Panc1 (cell line): ENCODE results near the gene RAB15. TPM values are rescaled to one million over a fixed set of nuclear protein-coding genes. Genes with fewer than 3 reads are reported as not detected.

Experiments used
- ATAC-seq: fragments of 200-7000 bp; cut with Tn5 transposase; 2 replicates; pipeline ENCODE4 v1.9.1; 2020; ENCODE audit warnings: mild to moderate bottlenecking, moderate library complexity
- BruUV-seq: library from RNA; stranded (reverse); fragments of 400-500 nt; replicated peaks from 2 replicates; lab custom pipeline; 2021; lab: Mats Ljungman, UMichigan
- CTCF ChIA-PET: fragments of 300-600 bp; sonication (Branson Sonifier 250); formaldehyde crosslinking; loops from one replicate; lab custom pipeline; 2022; ENCODE audit warnings: antibody characterized with exemption; lab: Charles Lee
- POLR2A ChIA-PET: fragments of 300-600 bp; sonication (Branson Sonifier 250); formaldehyde crosslinking; loops from one replicate; lab custom pipeline; 2022; ENCODE audit warnings: antibody characterized with exemption; lab: Charles Lee
- DNase-seq: peaks from one replicate; pipeline ENCODE4 v3.0.0-alpha.2; 2010; ENCODE audit warnings: low read depth, low spot score
- H3K27ac ChIP-seq: 2 replicates; pipeline ENCODE4 v1.5.1; 2011; ENCODE audit warnings: mild to moderate bottlenecking, low read length, inconsistent platforms
- H3K27me3 ChIP-seq: fragments of 200-500 bp; sonication (Bioruptor generic); 2 replicates; pipeline ENCODE4 v1.6.0; 2014; ENCODE audit warnings: low read length, inconsistent platforms; ENCODE audit not compliant: control insufficient read depth, insufficient read depth
- H3K36me3 ChIP-seq: fragments of 200-500 bp; sonication (Bioruptor generic); 2 replicates; pipeline ENCODE4 v1.5.1; 2014; ENCODE audit warnings: inconsistent platforms, mild to moderate bottlenecking, low read length, moderate library complexity; ENCODE audit not compliant: control insufficient read depth, insufficient read depth
- H3K4me1 ChIP-seq: 2 replicates; pipeline ENCODE4 v1.5.1; 2011; ENCODE audit warnings: inconsistent platforms, mild to moderate bottlenecking, low read length, moderate library complexity; ENCODE audit not compliant: control insufficient read depth, insufficient read depth
- H3K4me3 ChIP-seq, 2 experiments: 2 replicates each; pipeline ENCODE4 v1.5.1; 2011 to 2012; ENCODE audit warnings: low read depth in 2 of 2, low read length in 2 of 2, mild to moderate bottlenecking in 2 of 2, inconsistent platforms in 1 of 2, moderate library complexity in 1 of 2
- H3K9me3 ChIP-seq: fragments of 200-500 bp; sonication (Bioruptor generic); 2 replicates; pipeline ENCODE4 v1.5.1; 2014; ENCODE audit warnings: low read depth, mild to moderate bottlenecking, inconsistent platforms, low read length, moderate library complexity; ENCODE audit not compliant: control insufficient read depth, insufficient read depth
- CTCF ChIP-seq: fragments of 450-650 bp; IDR thresholded peaks from 2 replicates; pipeline ENCODE4 v1.5.1; 2017; ENCODE audit warnings: mild to moderate bottlenecking
- POLR2AphosphoS5 ChIP-seq: IDR thresholded peaks from 2 replicates; pipeline ENCODE4 v1.6.1; 2012; ENCODE audit warnings: mild to moderate bottlenecking, low read depth, low read length, moderate library complexity
- REST ChIP-seq, 2 experiments: IDR thresholded peaks; 2 replicates each; pipeline ENCODE4 v1.6.1; 2011 to 2012; ENCODE audit warnings: low read depth in 2 of 2, control low read depth in 1 of 2, low read length in 1 of 2, mild to moderate bottlenecking in 1 of 2, moderate library complexity in 1 of 2; ENCODE audit not compliant: insufficient read depth in 1 of 2
- SIN3A ChIP-seq: IDR thresholded peaks from 2 replicates; pipeline ENCODE4 v1.6.1; 2012; ENCODE audit warnings: low read depth, mild to moderate bottlenecking, low read length, moderate library complexity, borderline replicate concordance; ENCODE audit not compliant: insufficient read depth
- TCF7L2 ChIP-seq: IDR thresholded peaks from 2 replicates; pipeline ENCODE4 v1.6.1; 2011; ENCODE audit warnings: mild to moderate bottlenecking, low read depth, low read length, inconsistent platforms
- in situ Hi-C: cut with HindIII; loops from 2 replicates; pipeline ENCODE4 v1.10.0; 2016; ENCODE audit warnings: low sequenced_read_pairs, low pct_unique_long_range_greater_than_20kb
- intact Hi-C: fragments of 100-400 bp; cut with micrococcal nuclease; formaldehyde crosslinking; loops from one replicate; pipeline ENCODE4 v1.10.0; 2022; ENCODE audit not compliant: unreplicated experiment
- total RNA-seq: library from RNA; stranded (reverse); gene quantifications from one replicate; pipeline ENCODE4 v1.2.1, GENCODE V29; 2021; ENCODE audit not compliant: unreplicated experiment

Gene RAB15
- total RNA-seq, 1 experiment from 2014 or later = 6.0 TPM

GRCh38 chr14:64958201-64958600 is 13.9 kb downstream of the RAB15 start:
- no TSS peak for BruUV-seq
- Histone ChIP-seq H3K4me1 (no peaks in the 10 kb centered on the region), H3K27ac (no peak overlapping the region), H3K9me3 (no peaks in the 10 kb centered on the region), H3K4me3 (no peak overlapping the region), H3K27me3 (no peaks in the 10 kb centered on the region), H3K36me3 (no peaks in the 10 kb centered on the region)
- intact Hi-C loops (no loop called here), in situ Hi-C loops (no loop called here)
- ChIA-PET CTCF (no interaction called here), POLR2A (no interaction called here)
- ATAC-seq = no peak
- DNase-seq = no peak
- TF ChIP-seq REST (IDR thresholded peaks at IDR 0.05; ENCODE audit: insufficient read depth in 1 of 2, low read depth in 2 of 2, low read length in 1 of 2) = no peak
- TF ChIP-seq POLR2AphosphoS5 = no peak
- no peak for TF ChIP-seq CTCF
- TF ChIP-seq TCF7L2 = no peak
- TF ChIP-seq SIN3A = no peak

GRCh38 chr14:64956697-64957406 is 15.3 kb downstream of the RAB15 start:
- ChIA-PET CTCF (interaction anchor here (0.6 to 0.7 kb wide), 2 partner anchors 154 to 229 kb away, joined by 5 read pairs; no protein-coding TSS in a partner anchor), POLR2A (no interaction called here)

More at GRCh38 chr14:64956697-64957406, 15.3 kb downstream of the RAB15 start:
- Histone ChIP-seq H3K4me1 (no peaks in the 10 kb centered on the region), H3K27me3 (no peaks in the 10 kb centered on the region), H3K27ac (no peak overlapping the region), H3K36me3 (no peaks in the 10 kb centered on the region), H3K9me3 (no peaks in the 10 kb centered on the region), H3K4me3 (no peak overlapping the region)
- intact Hi-C loops (no loop called here), in situ Hi-C loops (no loop called here)
- no peak for DNase-seq
- no TSS peak for BruUV-seq
- ATAC-seq = no peak
- TF ChIP-seq TCF7L2 (no peak), POLR2AphosphoS5 (no peak), CTCF (no peak), REST (IDR thresholded peaks at IDR 0.05; ENCODE audit: insufficient read depth in 1 of 2, low read depth in 2 of 2, low read length in 1 of 2) (no peak), SIN3A (no peak)
